ENCODE data around the gene TST. TPM values are rescaled to one million over a fixed set of nuclear protein-coding genes. Genes with fewer than 3 reads are reported as not detected.

The TST gene
- total and polyA plus RNA-seq, 4 donors: 30.2 to 107 (median 56.7) TPM

- no peaks in the 10 kb centered on the region for H3K4me1 ChIP-seq (ENCODE audit: control insufficient read depth in 5 of 5, insufficient read depth in 5 of 5, low read length in 5 of 5)
- WGBS, 2 donors: 49 to 60% methylated on average over 2 of the region's 2 CpGs
- H3K27ac ChIP-seq (ENCODE audit: low read depth in 1 of 2, low read length in 1 of 2): no peak overlapping the region
- ATAC-seq (ENCODE audit: insufficient read depth, low FRiP score) (no peak), DNase-seq (no peak)
- no peaks in the 10 kb centered on the region for H3K36me3 ChIP-seq (ENCODE audit: control insufficient read depth in 4 of 4, insufficient read depth in 4 of 4, low read length in 4 of 4)
- TF ChIP-seq, protein P1, sequence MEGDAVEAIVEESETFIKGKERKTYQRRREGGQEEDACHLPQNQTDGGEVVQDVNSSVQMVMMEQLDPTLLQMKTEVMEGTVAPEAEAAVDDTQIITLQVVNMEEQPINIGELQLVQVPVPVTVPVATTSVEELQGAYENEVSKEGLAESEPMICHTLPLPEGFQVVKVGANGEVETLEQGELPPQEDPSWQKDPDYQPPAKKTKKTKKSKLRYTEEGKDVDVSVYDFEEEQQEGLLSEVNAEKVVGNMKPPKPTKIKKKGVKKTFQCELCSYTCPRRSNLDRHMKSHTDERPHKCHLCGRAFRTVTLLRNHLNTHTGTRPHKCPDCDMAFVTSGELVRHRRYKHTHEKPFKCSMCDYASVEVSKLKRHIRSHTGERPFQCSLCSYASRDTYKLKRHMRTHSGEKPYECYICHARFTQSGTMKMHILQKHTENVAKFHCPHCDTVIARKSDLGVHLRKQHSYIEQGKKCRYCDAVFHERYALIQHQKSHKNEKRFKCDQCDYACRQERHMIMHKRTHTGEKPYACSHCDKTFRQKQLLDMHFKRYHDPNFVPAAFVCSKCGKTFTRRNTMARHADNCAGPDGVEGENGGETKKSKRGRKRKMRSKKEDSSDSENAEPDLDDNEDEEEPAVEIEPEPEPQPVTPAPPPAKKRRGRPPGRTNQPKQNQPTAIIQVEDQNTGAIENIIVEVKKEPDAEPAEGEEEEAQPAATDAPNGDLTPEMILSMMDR (IDR thresholded peaks at IDR 0.05; ENCODE audit: control extremely low read depth, extremely low read depth): no peak
- H3K4me3 ChIP-seq: no peak overlapping the region
- H3K9ac ChIP-seq (ENCODE audit: insufficient read depth in 1 of 2, low read length in 2 of 2): no peak overlapping the region
- H3K9me3 ChIP-seq (ENCODE audit: control insufficient read depth in 4 of 4, insufficient read depth in 3 of 4, low read length in 3 of 4): peaks cover 0 to 2% (median 0%) of the 10 kb centered on the region in 4 donors
- peaks cover 0 to 5% (median 0%) of the 10 kb centered on the region in 3 donors for H3K27me3 ChIP-seq (ENCODE audit: control insufficient read depth in 3 of 3, insufficient read depth in 3 of 3, low read length in 2 of 3)
These were observed 55.9 kb downstream of the TST start for GRCh38 chr22:36963302-36963701.

DNA sequence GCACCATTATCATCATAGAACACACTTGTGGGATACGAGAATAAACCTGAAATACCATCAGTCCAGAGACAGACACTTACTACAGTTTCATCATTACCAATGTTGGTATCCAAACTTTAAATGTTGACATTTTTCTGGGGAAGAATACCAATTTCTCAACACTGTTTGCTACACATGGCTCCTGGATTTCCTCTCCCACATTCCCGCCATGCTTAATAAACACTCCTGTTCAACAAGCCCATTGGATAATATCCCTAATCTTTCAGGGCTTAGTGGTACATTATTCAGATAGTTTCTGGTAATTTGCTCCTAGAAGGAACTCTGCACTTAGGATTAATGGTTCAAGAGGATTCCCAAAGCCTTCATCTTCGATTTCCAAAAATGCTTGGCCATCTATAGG is 57.6 kb downstream of the TST start:
- 58 to 69% methylated on average over 3 of the region's 3 CpGs for WGBS, 2 donors
- no peak overlapping the region for H3K9ac ChIP-seq (ENCODE audit: insufficient read depth in 1 of 2, low read length in 2 of 2)

More for the DNA sequence above, 57.6 kb downstream of the TST start:
- Histone ChIP-seq H3K9me3 (ENCODE audit: control insufficient read depth in 4 of 4, insufficient read depth in 3 of 4, low read length in 3 of 4) (peaks cover 0 to 1% (median 0%) of the 10 kb centered on the region in 4 donors), H3K36me3 (ENCODE audit: control insufficient read depth in 4 of 4, insufficient read depth in 4 of 4, low read length in 4 of 4) (no peaks in the 10 kb centered on the region), H3K27me3 (ENCODE audit: control insufficient read depth in 3 of 3, insufficient read depth in 3 of 3, low read length in 2 of 3) (peaks cover 0 to 5% (median 0%) of the 10 kb centered on the region in 3 donors), H3K4me3 (no peak overlapping the region), H3K27ac (ENCODE audit: low read depth in 1 of 2, low read length in 1 of 2) (no peak overlapping the region), H3K4me1 (ENCODE audit: control insufficient read depth in 5 of 5, insufficient read depth in 5 of 5, low read length in 5 of 5) (no peaks in the 10 kb centered on the region)
- ATAC-seq (ENCODE audit: insufficient read depth, low FRiP score) (no peak), DNase-seq (no peak)
- TF ChIP-seq, protein P1 (IDR thresholded peaks at IDR 0.05; ENCODE audit: control extremely low read depth, extremely low read depth): no peak

Small RNA genes lying within 50 kb of the gene (small RNA-seq; reads per million reads assigned to genes)
- not detected for gene RF00019 (ENCODE audit: low replicate concordance)

Other genes with a start within 250 kb of the TST start
- 10 to 100 TPM; 18.9 to 51.1 TPM for gene IFT27, start 243.3 kb downstream of the TST start, total RNA-seq
- gene IFT27, start 243.3 kb downstream of the TST start, polyA plus RNA-seq: 10 to 100 TPM; 20.3 to 32.6 TPM
- 1 to 10 TPM in 1 of 2 donors, not detected in 1; 2.4 TPM for gene PVALB, start 202.4 kb downstream of the TST start, total RNA-seq
- 1 to 10 TPM in 1 of 2 donors, under 1 TPM in 1; 0.73 to 3.0 TPM for gene PVALB, start 202.4 kb downstream of the TST start, polyA plus RNA-seq
- 10 to 100 TPM; 14.1 to 41.5 TPM for gene NCF4, start 158.4 kb downstream of the TST start, total RNA-seq
- gene NCF4, start 158.4 kb downstream of the TST start, polyA plus RNA-seq: 100 to 1,000 TPM in 1 of 2 donors, 10 to 100 TPM in 1; 38.5 to 113 TPM
- 10 to 100 TPM; 14.3 to 26.8 TPM for gene CSF2RB, start 105.8 kb downstream of the TST start, total RNA-seq
- gene CSF2RB, start 105.8 kb downstream of the TST start, polyA plus RNA-seq: 10 to 100 TPM in 1 of 2 donors, 1 to 10 TPM in 1; 6.6 to 72.8 TPM
- 10 to 100 TPM; 59.2 to 72.6 TPM for gene MPST, start 295 bp upstream of the TST start, total RNA-seq
- gene MPST, start 295 bp upstream of the TST start, polyA plus RNA-seq: 100 to 1,000 TPM in 1 of 2 donors, 10 to 100 TPM in 1; 70.7 to 247 TPM
- 10 to 100 TPM in 1 of 2 donors, 1 to 10 TPM in 1; 9.7 to 26.0 TPM for gene KCTD17, start 32.3 kb upstream of the TST start, total RNA-seq
- gene KCTD17, start 32.3 kb upstream of the TST start, polyA plus RNA-seq: 10 to 100 TPM; 15.1 to 21.6 TPM
- under 1 TPM; 0.09 to 0.57 TPM for gene TMPRSS6, start 90.3 kb upstream of the TST start, total RNA-seq
- gene TMPRSS6, start 90.3 kb upstream of the TST start, polyA plus RNA-seq: 1 to 10 TPM in 1 of 2 donors, under 1 TPM in 1; 0.81 to 1.0 TPM
- 1 to 10 TPM; 3.8 to 5.9 TPM for gene IL2RB, start 130.5 kb upstream of the TST start, total RNA-seq
- gene IL2RB, start 130.5 kb upstream of the TST start, polyA plus RNA-seq: 1 to 10 TPM; 1.0 to 4.1 TPM
- gene C1QTNF6, start 168.8 kb upstream of the TST start, total RNA-seq: 10 to 100 TPM in 1 of 2 donors, 1 to 10 TPM in 1; 4.4 to 14.0 TPM
- gene C1QTNF6, start 168.8 kb upstream of the TST start, polyA plus RNA-seq: 1 to 10 TPM; 3.8 to 4.3 TPM
- under 1 TPM; 0.09 to 0.11 TPM for gene SSTR3, start 193.0 kb upstream of the TST start, total RNA-seq
- gene SSTR3, start 193.0 kb upstream of the TST start, polyA plus RNA-seq: under 1 TPM; 0.04 to 0.87 TPM
- 10 to 100 TPM; 16.7 to 81.6 TPM for gene RAC2, start 224.8 kb upstream of the TST start, total RNA-seq
- 100 to 1,000 TPM in 1 of 2 donors, 10 to 100 TPM in 1; 28.9 to 217 TPM for gene RAC2, start 224.8 kb upstream of the TST start, polyA plus RNA-seq

Measured in lung (tissue), 13 donors.